ENCODE data around the gene ABHD17C.

ABHD17C gene

GRCh38 chr15:80798911-80799310 lies 103.8 kb downstream of the ABHD17C start:
- no peaks in the 10 kb centered on the region for H3K36me3 ChIP-seq (replicated peaks; ENCODE audit: insufficient read depth, low read length)
- no peaks in the 10 kb centered on the region for H3K9me3 ChIP-seq (replicated peaks; ENCODE audit: insufficient read depth, low read length)
- H4K20me1 ChIP-seq (ENCODE audit: insufficient read depth, low read length), result no peaks in the 10 kb centered on the region
- H3K4me3 ChIP-seq (ENCODE audit: low read length), result no peak overlapping the region
- H3K4me2 ChIP-seq (ENCODE audit: low read depth, low read length), result no peak overlapping the region
- no peak overlapping the region for H2AFZ ChIP-seq (ENCODE audit: low read length)
- H3K4me1 ChIP-seq (ENCODE audit: low read length), result no peaks in the 10 kb centered on the region
- H3K9me2 ChIP-seq (replicated peaks; ENCODE audit: insufficient read depth, low read length), result no peaks in the 10 kb centered on the region
- H3K27me3 ChIP-seq (replicated peaks; ENCODE audit: insufficient read depth, low read length), result no peaks in the 10 kb centered on the region
- H3F3A ChIP-seq (ENCODE audit: insufficient read depth, low read length), result no peaks in the 10 kb centered on the region
- H3K79me2 ChIP-seq (ENCODE audit: low read length), result no peaks in the 10 kb centered on the region
- no peak overlapping the region for H3K9ac ChIP-seq (ENCODE audit: low read length)
- no peak for DNase-seq
- H3K27ac ChIP-seq (ENCODE audit: low read length), result no peak overlapping the region
- TF ChIP-seq EZH2 (optimal IDR thresholded peaks at IDR 0.05; ENCODE audit: low read depth, low read length) (no peak), EZH2phosphoT487 (IDR thresholded peaks at IDR 0.05; ENCODE audit: low read length) (no peak)
- TF ChIP-seq, protein P1, sequence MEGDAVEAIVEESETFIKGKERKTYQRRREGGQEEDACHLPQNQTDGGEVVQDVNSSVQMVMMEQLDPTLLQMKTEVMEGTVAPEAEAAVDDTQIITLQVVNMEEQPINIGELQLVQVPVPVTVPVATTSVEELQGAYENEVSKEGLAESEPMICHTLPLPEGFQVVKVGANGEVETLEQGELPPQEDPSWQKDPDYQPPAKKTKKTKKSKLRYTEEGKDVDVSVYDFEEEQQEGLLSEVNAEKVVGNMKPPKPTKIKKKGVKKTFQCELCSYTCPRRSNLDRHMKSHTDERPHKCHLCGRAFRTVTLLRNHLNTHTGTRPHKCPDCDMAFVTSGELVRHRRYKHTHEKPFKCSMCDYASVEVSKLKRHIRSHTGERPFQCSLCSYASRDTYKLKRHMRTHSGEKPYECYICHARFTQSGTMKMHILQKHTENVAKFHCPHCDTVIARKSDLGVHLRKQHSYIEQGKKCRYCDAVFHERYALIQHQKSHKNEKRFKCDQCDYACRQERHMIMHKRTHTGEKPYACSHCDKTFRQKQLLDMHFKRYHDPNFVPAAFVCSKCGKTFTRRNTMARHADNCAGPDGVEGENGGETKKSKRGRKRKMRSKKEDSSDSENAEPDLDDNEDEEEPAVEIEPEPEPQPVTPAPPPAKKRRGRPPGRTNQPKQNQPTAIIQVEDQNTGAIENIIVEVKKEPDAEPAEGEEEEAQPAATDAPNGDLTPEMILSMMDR (IDR thresholded peaks at IDR 0.05; ENCODE audit: low read length), result no peak

GRCh38 chr15:80800067-80800466 lies 105.0 kb downstream of the ABHD17C start:
- H3K9me2 ChIP-seq (replicated peaks; ENCODE audit: insufficient read depth, low read length), result no peaks in the 10 kb centered on the region
- no peak for DNase-seq
- H3K79me2 ChIP-seq (ENCODE audit: low read length), result no peaks in the 10 kb centered on the region
- TF ChIP-seq EZH2 (optimal IDR thresholded peaks at IDR 0.05; ENCODE audit: low read depth, low read length) (no peak), EZH2phosphoT487 (IDR thresholded peaks at IDR 0.05; ENCODE audit: low read length) (no peak)
- TF ChIP-seq, protein P1 (IDR thresholded peaks at IDR 0.05; ENCODE audit: low read length), result no peak
- no peaks in the 10 kb centered on the region for H3K27me3 ChIP-seq (replicated peaks; ENCODE audit: insufficient read depth, low read length)
- no peaks in the 10 kb centered on the region for H3K4me1 ChIP-seq (ENCODE audit: low read length)
- H3K27ac ChIP-seq (ENCODE audit: low read length), result no peak overlapping the region
- no peak overlapping the region for H3K9ac ChIP-seq (ENCODE audit: low read length)
- H3K4me3 ChIP-seq (ENCODE audit: low read length), result no peak overlapping the region
- no peaks in the 10 kb centered on the region for H3K9me3 ChIP-seq (replicated peaks; ENCODE audit: insufficient read depth, low read length)
- no peak overlapping the region for H2AFZ ChIP-seq (ENCODE audit: low read length)
- no peaks in the 10 kb centered on the region for H3K36me3 ChIP-seq (replicated peaks; ENCODE audit: insufficient read depth, low read length)
- no peak overlapping the region for H3K4me2 ChIP-seq (ENCODE audit: low read depth, low read length)
- no peaks in the 10 kb centered on the region for H3F3A ChIP-seq (ENCODE audit: insufficient read depth, low read length)
- no peaks in the 10 kb centered on the region for H4K20me1 ChIP-seq (ENCODE audit: insufficient read depth, low read length)

DNA sequence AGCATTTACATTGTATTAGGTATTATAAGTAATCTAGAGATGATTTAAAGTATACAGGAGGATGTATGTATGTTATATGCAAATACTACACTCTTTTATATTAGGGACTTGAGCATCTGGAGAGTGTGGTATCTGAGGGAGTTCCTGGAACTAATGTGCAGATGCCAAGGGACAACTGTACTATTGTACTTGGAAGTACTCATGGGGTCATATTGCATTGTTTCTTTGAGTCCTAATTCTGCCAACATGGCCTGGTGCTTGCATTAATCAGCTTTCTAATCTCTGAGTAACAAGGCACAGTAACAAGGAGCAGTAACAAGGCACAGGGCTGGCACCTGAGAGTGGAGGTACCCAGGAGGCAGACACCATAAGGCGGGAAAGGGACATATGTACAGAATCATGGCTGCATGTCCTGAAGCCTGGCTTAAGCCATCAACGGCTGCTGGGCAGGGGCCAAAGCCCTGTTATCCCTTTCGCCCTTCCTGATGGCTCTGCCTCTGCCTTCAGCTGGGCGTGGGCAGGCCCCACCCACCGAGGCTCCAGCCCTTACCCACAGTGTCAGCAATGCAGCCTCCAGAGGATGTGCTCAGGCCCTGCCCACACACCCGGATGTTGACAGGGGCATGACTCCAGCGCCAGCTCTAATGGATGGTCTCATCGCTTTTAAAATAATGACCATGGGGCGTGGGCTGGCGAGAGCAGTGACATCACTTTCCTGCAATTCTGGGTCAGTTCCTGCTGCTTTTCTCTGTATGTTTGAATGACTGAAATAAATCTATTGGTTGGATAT lies 107.0 kb downstream of the ABHD17C start:
- Histone ChIP-seq H3K9me3 (replicated peaks; ENCODE audit: insufficient read depth, low read length) (no peaks in the 10 kb centered on the region), H3K4me3 (ENCODE audit: low read length) (no peak overlapping the region), H3K79me2 (ENCODE audit: low read length) (no peaks in the 10 kb centered on the region), H3K4me2 (ENCODE audit: low read depth, low read length) (no peak overlapping the region), H3K36me3 (replicated peaks; ENCODE audit: insufficient read depth, low read length) (no peaks in the 10 kb centered on the region), H4K20me1 (ENCODE audit: insufficient read depth, low read length) (no peaks in the 10 kb centered on the region), H3K9me2 (replicated peaks; ENCODE audit: insufficient read depth, low read length) (no peaks in the 10 kb centered on the region), H3F3A (ENCODE audit: insufficient read depth, low read length) (no peaks in the 10 kb centered on the region), H3K9ac (ENCODE audit: low read length) (no peak overlapping the region), H3K27me3 (replicated peaks; ENCODE audit: insufficient read depth, low read length) (no peaks in the 10 kb centered on the region), H2AFZ (ENCODE audit: low read length) (no peak overlapping the region), H3K27ac (ENCODE audit: low read length) (no peak overlapping the region), H3K4me1 (ENCODE audit: low read length) (no peaks in the 10 kb centered on the region)
- no peak for DNase-seq
- TF ChIP-seq, protein P1 (IDR thresholded peaks at IDR 0.05; ENCODE audit: low read length), result no peak
- TF ChIP-seq EZH2 (optimal IDR thresholded peaks at IDR 0.05; ENCODE audit: low read depth, low read length) (no peak), EZH2phosphoT487 (IDR thresholded peaks at IDR 0.05; ENCODE audit: low read length) (no peak)

All from MM.1S (cell line).